Measurements from ENCODE around the gene ZNF567.
"Not testable (repeated sequence)": the region's sequence is repeated elsewhere in the genome, so short reads cannot be mapped to it uniquely, and the experiment has no call there.

Gene ZNF567

DNA sequence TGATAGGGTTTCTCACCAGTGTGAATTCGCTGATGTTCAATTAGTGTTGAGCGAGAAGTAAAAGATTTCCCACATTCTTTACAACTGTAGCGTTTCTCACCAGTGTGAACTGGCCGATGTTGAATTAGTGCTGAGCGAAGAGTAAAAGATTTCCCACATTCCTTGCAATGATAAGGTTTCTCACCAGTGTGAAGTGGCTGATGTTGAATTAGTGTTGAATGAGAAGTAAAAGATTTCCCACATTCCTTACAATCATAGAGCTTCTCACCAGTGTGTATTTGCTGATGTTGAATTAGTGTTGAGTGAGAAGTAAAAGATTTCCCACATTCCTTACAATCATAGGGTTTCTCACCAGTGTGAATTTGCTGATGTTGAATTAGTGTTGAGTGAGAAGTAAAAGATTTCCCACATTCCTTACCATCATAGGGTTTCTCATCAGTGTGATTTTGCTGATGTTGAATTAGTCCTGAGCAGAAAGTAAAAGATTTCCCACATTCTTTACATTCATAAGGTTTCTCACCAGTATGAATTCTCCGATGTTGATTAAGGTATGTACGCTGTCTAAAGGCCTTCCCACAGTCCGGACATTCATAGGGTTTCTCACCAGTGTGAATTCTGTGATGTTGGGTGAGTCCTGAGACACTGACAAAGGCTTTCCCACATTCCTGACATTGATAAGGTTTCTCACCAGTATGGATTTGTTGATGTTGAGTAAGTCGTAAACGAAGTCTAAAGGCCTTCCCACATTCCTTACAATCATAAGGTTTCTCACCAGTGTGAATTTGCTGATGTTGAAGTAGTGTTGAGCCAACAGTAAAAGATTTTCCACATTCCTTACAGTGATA is 61.2 kb downstream of the ZNF567 start:
- no peak overlapping the region for H3K4me3 ChIP-seq (ENCODE audit: low read depth, low read length)
- TF ChIP-seq, protein P1, sequence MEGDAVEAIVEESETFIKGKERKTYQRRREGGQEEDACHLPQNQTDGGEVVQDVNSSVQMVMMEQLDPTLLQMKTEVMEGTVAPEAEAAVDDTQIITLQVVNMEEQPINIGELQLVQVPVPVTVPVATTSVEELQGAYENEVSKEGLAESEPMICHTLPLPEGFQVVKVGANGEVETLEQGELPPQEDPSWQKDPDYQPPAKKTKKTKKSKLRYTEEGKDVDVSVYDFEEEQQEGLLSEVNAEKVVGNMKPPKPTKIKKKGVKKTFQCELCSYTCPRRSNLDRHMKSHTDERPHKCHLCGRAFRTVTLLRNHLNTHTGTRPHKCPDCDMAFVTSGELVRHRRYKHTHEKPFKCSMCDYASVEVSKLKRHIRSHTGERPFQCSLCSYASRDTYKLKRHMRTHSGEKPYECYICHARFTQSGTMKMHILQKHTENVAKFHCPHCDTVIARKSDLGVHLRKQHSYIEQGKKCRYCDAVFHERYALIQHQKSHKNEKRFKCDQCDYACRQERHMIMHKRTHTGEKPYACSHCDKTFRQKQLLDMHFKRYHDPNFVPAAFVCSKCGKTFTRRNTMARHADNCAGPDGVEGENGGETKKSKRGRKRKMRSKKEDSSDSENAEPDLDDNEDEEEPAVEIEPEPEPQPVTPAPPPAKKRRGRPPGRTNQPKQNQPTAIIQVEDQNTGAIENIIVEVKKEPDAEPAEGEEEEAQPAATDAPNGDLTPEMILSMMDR (IDR thresholded peaks at IDR 0.05; ENCODE audit: low read depth, low read length, missing control alignments) = no peak
- in situ Hi-C loops (cut with HindIII; ENCODE audit: low sequenced_read_pairs) = no loop called here
- no peak for DNase-seq (ENCODE audit: low read depth)

GRCh38 chr19:36749613-36750012 is 62.2 kb downstream of the ZNF567 start:
- not testable (repeated sequence) for DNase-seq (ENCODE audit: low read depth); H3K4me3 ChIP-seq (ENCODE audit: low read depth, low read length)
- in situ Hi-C loops (cut with HindIII; ENCODE audit: low sequenced_read_pairs) = loop anchor here (5.0 kb wide), 1 partner anchor 78 kb away; no protein-coding TSS in a partner anchor

DNA sequence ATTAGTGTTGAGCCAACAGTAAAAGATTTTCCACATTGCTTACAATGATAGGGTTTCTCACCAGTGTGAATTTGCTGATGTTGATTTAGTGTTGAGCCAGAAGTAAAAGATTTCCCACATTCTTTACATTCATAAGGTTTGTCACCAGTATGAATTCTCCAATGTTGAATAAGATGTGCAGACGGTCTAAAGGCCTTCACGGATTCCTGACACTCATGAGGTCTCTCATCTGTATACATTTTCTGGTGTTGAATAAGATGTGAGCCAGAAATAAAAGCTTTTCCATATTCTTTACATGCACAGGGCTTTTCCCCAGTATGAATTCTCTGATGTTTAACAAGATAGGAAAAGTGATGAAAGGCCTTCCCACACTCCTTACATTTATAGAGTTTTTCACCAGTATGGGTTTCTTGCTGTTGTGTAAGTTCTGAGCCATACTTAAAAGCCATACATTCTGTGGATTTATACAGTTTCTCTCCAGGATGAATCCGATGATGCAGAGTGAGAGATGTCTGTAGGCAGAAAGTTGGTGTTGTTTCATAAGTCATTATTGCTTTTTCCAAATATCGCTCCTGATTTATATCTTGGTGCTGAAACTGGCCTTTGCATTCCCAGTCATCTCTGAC is 62.8 kb downstream of the ZNF567 start:
- DNase-seq (ENCODE audit: low read depth) = no peak
- in situ Hi-C loops (cut with HindIII; ENCODE audit: low sequenced_read_pairs) = loop anchor here (5.0 kb wide), 1 partner anchor 77 kb away; no protein-coding TSS in a partner anchor
- no peak overlapping the region for H3K4me3 ChIP-seq (ENCODE audit: low read depth, low read length)
- TF ChIP-seq, protein P1 (IDR thresholded peaks at IDR 0.05; ENCODE audit: low read depth, low read length, missing control alignments) = no peak

Data from astrocyte of the cerebellum (primary cell).